Measurements from ENCODE around the gene CDHR1. TPM values are rescaled to one million over a fixed set of nuclear protein-coding genes. Genes with fewer than 3 reads are reported as not detected.

CDHR1 gene
- total RNA-seq, 1 experiment from 2014 or later = 5.0 TPM

GRCh38 chr10:84217746-84218145 is 23.4 kb downstream of the CDHR1 start:
- ATAC-seq (no peak), DNase-seq (ENCODE audit: low spot score) (no peak)
- peaks cover 4% of the 10 kb centered on the region; the same call in 1 of the 2 replicates for H3K4me1 Mint-ChIP-seq

More at GRCh38 chr10:84217746-84218145, 23.4 kb downstream of the CDHR1 start:
- Mint-ChIP-seq H3K27ac (no peak overlapping the region), H3K36me3 (no peaks in the 10 kb centered on the region), H3K27me3 (ENCODE audit: low read depth) (peaks cover 10% of the 10 kb centered on the region), H3K9me3 (peaks cover 6% of the 10 kb centered on the region), H3K4me3 (no peak overlapping the region)
- no peak for TF ChIP-seq TCF7 (CRISPR knock-in tag; IDR thresholded peaks at IDR 0.05; ENCODE audit: low read depth)
- no peak for TF ChIP-seq NR1H2 (CRISPR knock-in tag; IDR thresholded peaks at IDR 0.05)
- TF ChIP-seq ELF4 (CRISPR knock-in tag; IDR thresholded peaks at IDR 0.05; ENCODE audit: low read depth) = no peak
- no peak for TF ChIP-seq NR2C2 (CRISPR knock-in tag; IDR thresholded peaks at IDR 0.05)
- no peak for TF ChIP-seq ATF1 (CRISPR knock-in tag; IDR thresholded peaks at IDR 0.05)
- no peak for TF ChIP-seq ARID4B (CRISPR knock-in tag; IDR thresholded peaks at IDR 0.05; ENCODE audit: borderline replicate concordance)
- TF ChIP-seq HMGA2 (CRISPR knock-in tag; IDR thresholded peaks at IDR 0.05) = no peak
- no peak for TF ChIP-seq ZNF671 (CRISPR knock-in tag; IDR thresholded peaks at IDR 0.05)
- no peak for TF ChIP-seq ZNF263 (CRISPR knock-in tag; IDR thresholded peaks at IDR 0.05; ENCODE audit: low read depth)
- TF ChIP-seq ZNF281 (CRISPR knock-in tag; IDR thresholded peaks at IDR 0.05) = no peak
- TF ChIP-seq GTF2I (CRISPR knock-in tag; conservative IDR thresholded peaks at IDR 0.05) = no peak
- TF ChIP-seq CBFB (CRISPR knock-in tag; IDR thresholded peaks at IDR 0.05; ENCODE audit: low read depth) = no peak
- no peak for TF ChIP-seq ATF6 (CRISPR knock-in tag; IDR thresholded peaks at IDR 0.05)
- TF ChIP-seq ESRRA (CRISPR knock-in tag; IDR thresholded peaks at IDR 0.05; ENCODE audit: borderline replicate concordance) = no peak
- TF ChIP-seq ETV6 (CRISPR knock-in tag; IDR thresholded peaks at IDR 0.05) = no peak
- ChIA-PET CTCF (interaction anchor here (1.5 to 2.2 kb wide), 2 partner anchors 19 to 39 kb away, joined by 9 read pairs; no protein-coding TSS in a partner anchor), POLR2A (no interaction called here)

Data from WTC11 (cell line).